ENCODE measurements around the gene NSUN4.

GRCh38 chr1:46393510-46393909, 52.9 kb downstream of the NSUN4 start:
- TF ChIP-seq CTCF (IDR thresholded peaks at IDR 0.05) (no peak), POLR2AphosphoS5 (IDR thresholded peaks at IDR 0.05) (no peak), POLR2A (IDR thresholded peaks at IDR 0.05) (no peak), EP300 (IDR thresholded peaks at IDR 0.05) (no peak)
